ENCODE measurements around the gene MAML3.
A peak's percentile ranks its signal among the peaks of the same experiment; 100 is the strongest.

Gene MAML3

DNA sequence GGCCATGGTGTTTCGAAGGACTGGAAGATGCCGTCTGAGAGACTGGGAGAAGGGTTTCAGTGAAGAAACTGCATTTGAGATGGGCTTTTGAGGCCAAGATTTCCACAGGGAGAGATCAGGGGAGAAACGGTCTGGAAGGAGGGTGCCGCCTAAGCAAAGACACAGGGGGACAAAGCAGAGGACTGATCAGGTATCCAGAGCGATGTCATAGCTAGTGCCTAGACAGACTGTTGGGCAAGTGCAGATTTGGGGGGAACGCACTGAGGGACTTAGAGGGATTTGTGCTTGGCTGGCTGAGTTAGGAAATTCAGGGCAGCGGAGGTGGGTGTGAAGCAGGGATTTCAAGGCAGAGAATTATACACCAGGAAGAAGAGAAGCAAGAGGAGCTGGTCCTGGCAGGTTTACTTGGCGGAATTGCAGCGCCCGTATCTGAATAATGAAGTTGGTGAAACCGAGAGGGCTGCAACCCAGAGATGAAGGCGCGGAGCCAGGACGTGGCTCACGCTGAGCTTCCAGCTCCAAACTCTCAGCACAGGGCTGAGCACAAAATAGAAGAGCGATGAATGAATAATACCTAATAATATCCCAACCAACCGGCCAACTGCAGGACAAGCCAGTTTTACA, 106.9 kb downstream of the MAML3 start:
- Histone ChIP-seq H3K4me1 (ENCODE audit: control insufficient read depth in 1 of 2, insufficient read depth in 1 of 2, low read depth in 1 of 2, low read length in 1 of 2) (peaks cover 48 to 52% of the 10 kb centered on the region in 2 experiments), H3K27me3 (no peaks in the 10 kb centered on the region), H3K36me3 (no peaks in the 10 kb centered on the region), H3K4me3 (ENCODE audit: low read depth in 1 of 2, low read length in 1 of 2) (no peak overlapping the region), H3K27ac (peak overlapping the region; percentile 45), H3K9me3 (no peaks in the 10 kb centered on the region)
- TF ChIP-seq, protein P1, sequence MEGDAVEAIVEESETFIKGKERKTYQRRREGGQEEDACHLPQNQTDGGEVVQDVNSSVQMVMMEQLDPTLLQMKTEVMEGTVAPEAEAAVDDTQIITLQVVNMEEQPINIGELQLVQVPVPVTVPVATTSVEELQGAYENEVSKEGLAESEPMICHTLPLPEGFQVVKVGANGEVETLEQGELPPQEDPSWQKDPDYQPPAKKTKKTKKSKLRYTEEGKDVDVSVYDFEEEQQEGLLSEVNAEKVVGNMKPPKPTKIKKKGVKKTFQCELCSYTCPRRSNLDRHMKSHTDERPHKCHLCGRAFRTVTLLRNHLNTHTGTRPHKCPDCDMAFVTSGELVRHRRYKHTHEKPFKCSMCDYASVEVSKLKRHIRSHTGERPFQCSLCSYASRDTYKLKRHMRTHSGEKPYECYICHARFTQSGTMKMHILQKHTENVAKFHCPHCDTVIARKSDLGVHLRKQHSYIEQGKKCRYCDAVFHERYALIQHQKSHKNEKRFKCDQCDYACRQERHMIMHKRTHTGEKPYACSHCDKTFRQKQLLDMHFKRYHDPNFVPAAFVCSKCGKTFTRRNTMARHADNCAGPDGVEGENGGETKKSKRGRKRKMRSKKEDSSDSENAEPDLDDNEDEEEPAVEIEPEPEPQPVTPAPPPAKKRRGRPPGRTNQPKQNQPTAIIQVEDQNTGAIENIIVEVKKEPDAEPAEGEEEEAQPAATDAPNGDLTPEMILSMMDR (IDR thresholded peaks at IDR 0.05), result no peak

DNA sequence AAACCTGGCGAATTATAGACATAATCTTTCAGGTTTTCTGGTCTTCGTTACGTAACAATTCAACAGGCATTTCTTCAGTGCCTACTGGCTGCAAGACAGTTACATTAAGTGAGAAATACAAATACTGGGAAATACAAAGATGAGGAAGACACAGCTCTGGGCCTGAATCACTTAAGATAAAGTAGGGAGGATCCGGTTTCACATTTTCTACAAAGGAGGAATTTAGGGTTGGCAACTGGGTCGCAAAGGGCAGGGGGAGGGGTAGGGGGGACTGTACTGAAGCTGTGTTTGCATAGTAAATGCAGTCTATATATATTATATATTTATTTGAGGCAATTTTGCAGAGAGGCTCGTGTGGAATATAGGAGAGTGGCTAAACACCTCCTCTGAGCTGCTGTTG, 107.4 kb downstream of the MAML3 start:
- peak overlapping the region; percentile 45 for H3K27ac ChIP-seq
- peaks cover 50 to 55% of the 10 kb centered on the region in 2 experiments for H3K4me1 ChIP-seq (ENCODE audit: control insufficient read depth in 1 of 2, insufficient read depth in 1 of 2, low read depth in 1 of 2, low read length in 1 of 2)

DNA sequence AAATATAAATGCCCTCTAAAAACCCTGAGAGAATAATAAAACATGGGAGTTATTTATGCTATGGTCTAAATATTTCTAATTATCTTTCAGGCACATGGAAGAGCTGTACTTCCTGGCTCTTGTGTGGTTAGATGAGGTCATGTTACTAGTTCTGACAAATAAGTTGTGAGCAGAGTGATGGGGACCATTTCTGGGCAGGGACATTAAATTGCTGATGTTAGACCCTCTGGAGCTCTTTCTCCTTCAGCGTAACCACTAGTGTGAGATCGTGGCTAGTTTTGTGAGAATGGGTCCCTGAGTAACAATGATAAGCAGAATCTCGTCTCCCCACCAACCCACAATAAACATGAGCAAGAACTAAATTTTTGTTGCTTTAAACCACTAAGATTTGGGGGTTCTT, 108.0 kb downstream of the MAML3 start:
- no peaks in the 10 kb centered on the region for H3K9me3 ChIP-seq
- TF ChIP-seq, protein P1 (IDR thresholded peaks at IDR 0.05), result no peak
- no peaks in the 10 kb centered on the region for H3K27me3 ChIP-seq
- H3K4me1 ChIP-seq (ENCODE audit: control insufficient read depth in 1 of 2, insufficient read depth in 1 of 2, low read depth in 1 of 2, low read length in 1 of 2), result peaks cover 50 to 55% of the 10 kb centered on the region in 2 experiments
- peak overlapping the region; percentile 45 for H3K27ac ChIP-seq
- H3K36me3 ChIP-seq, result no peaks in the 10 kb centered on the region
- no peak overlapping the region for H3K4me3 ChIP-seq (ENCODE audit: low read depth in 1 of 2, low read length in 1 of 2)

More for the DNA sequence above, 107.4 kb downstream of the MAML3 start:
- TF ChIP-seq, protein P1 (IDR thresholded peaks at IDR 0.05), result no peak
- no peaks in the 10 kb centered on the region for H3K9me3 ChIP-seq
- no peaks in the 10 kb centered on the region for H3K27me3 ChIP-seq
- no peaks in the 10 kb centered on the region for H3K36me3 ChIP-seq
- H3K4me3 ChIP-seq (ENCODE audit: low read depth in 1 of 2, low read length in 1 of 2), result no peak overlapping the region

DNA sequence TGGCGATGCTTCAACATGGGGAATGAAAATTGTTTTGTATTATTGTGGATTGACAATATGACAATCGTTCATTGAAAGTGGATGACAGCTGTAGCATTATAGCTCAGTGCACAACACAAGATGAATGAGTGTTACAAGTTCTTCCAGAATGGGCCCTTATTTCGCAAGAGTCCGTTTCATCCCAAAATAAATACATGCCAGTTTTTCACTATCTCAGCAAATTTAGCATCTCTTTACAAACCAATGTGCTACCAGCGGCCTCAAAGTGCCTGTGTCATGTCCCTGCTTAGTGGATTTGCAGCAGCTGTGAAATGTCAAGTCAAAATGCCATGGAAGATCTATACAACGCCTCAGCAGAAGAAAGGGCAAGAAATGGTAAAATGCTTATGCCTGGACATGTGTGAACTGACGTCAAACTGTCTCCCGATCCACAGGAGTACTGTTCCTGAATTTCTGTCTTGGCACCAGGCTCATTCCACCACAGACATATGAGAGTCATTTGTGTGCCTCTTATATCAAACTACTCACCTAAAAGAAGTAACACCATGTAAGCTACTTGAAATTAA, 109.6 kb downstream of the MAML3 start:
- TF ChIP-seq, protein P1 (IDR thresholded peaks at IDR 0.05), result no peak
- Histone ChIP-seq H3K27ac (no peak overlapping the region), H3K4me3 (ENCODE audit: low read depth in 1 of 2, low read length in 1 of 2) (no peak overlapping the region), H3K36me3 (no peaks in the 10 kb centered on the region), H3K9me3 (no peaks in the 10 kb centered on the region), H3K4me1 (ENCODE audit: control insufficient read depth in 1 of 2, insufficient read depth in 1 of 2, low read depth in 1 of 2, low read length in 1 of 2) (peaks cover 43 to 48% of the 10 kb centered on the region in 2 experiments), H3K27me3 (no peaks in the 10 kb centered on the region)

DNA sequence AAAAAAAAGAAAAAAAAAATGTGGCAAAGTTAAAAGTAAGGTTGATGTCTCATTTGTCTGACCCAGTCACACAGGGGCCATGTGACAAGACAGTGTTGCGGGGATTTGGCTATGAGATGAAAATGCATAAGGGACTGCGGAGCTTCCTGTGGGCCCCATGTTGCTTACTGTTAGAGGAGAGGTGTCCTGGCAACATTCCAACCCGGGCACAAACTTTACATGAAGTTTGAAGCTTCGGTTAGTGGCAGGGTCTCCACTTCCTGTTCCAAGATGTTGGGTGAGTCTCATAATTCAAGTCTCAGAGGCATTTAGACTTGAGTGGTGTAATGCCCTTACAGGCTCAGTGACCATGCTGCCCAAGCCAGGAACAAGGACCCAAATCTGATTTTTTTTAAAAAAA, 111.3 kb downstream of the MAML3 start:
- H3K27ac ChIP-seq, result no peak overlapping the region
- H3K4me1 ChIP-seq (ENCODE audit: control insufficient read depth in 1 of 2, insufficient read depth in 1 of 2, low read depth in 1 of 2, low read length in 1 of 2), result peaks cover 39 to 43% of the 10 kb centered on the region in 2 experiments
- H3K27me3 ChIP-seq, result no peaks in the 10 kb centered on the region
- H3K36me3 ChIP-seq, result no peaks in the 10 kb centered on the region
- no peaks in the 10 kb centered on the region for H3K9me3 ChIP-seq
- TF ChIP-seq, protein P1 (IDR thresholded peaks at IDR 0.05), result no peak
- H3K4me3 ChIP-seq (ENCODE audit: low read depth in 1 of 2, low read length in 1 of 2), result no peak overlapping the region
